Calu3 (cell line): ENCODE measurements around the gene FAXDC2. TPM values are rescaled to one million over a fixed set of nuclear protein-coding genes. Genes with fewer than 3 reads are reported as not detected.
"Not testable (repeated sequence)": the region's sequence is repeated elsewhere in the genome, so short reads cannot be mapped to it uniquely, and the experiment has no call there.

ENCODE experiments used
- BruUV-seq: library from RNA; stranded (reverse); fragments of 400-500 nt; replicated peaks from 2 replicates; lab custom pipeline; 2021; lab: Mats Ljungman, UMichigan
- CTCF ChIA-PET: fragments of 300-600 bp; sonication (Branson Sonifier 250); formaldehyde crosslinking; loops from one replicate; lab custom pipeline; 2022; ENCODE audit warnings: antibody characterized with exemption; lab: Charles Lee
- DNase-seq: peaks from one replicate; pipeline ENCODE4 v3.0.0; 2022
- H3K27ac Mint-ChIP-seq: one replicate; pipeline ENCODE4 v1.8.0; 2022; ENCODE audit warnings: mixed read lengths; ENCODE audit not compliant: unreplicated experiment
- H3K27me3 Mint-ChIP-seq: one replicate; pipeline ENCODE4 v1.8.0; 2022; ENCODE audit warnings: mixed read lengths; ENCODE audit not compliant: unreplicated experiment
- H3K36me3 Mint-ChIP-seq: one replicate; pipeline ENCODE4 v1.8.0; 2022; ENCODE audit warnings: mild to moderate bottlenecking, moderate library complexity, mixed read lengths; ENCODE audit not compliant: insufficient read depth, unreplicated experiment
- H3K4me1 Mint-ChIP-seq: one replicate; pipeline ENCODE4 v1.8.0; 2022; ENCODE audit warnings: mild to moderate bottlenecking, low read depth, mixed read lengths; ENCODE audit not compliant: unreplicated experiment
- H3K4me3 Mint-ChIP-seq: one replicate; pipeline ENCODE4 v1.8.0; 2022; ENCODE audit warnings: mild to moderate bottlenecking, low read depth, moderate library complexity, mixed read lengths; ENCODE audit not compliant: unreplicated experiment
- H3K9me3 Mint-ChIP-seq: one replicate; pipeline ENCODE4 v1.8.0; 2022; ENCODE audit warnings: low read depth, mixed read lengths; ENCODE audit not compliant: unreplicated experiment
- intact Hi-C: fragments of 100-400 bp; cut with micrococcal nuclease; formaldehyde crosslinking; loops from one replicate; pipeline ENCODE4 v1.10.0; 2022; ENCODE audit not compliant: unreplicated experiment
- total RNA-seq: library from RNA; stranded (reverse); gene quantifications from 2 replicates; pipeline ENCODE4 v1.2.3, GENCODE V29; 2022
- TF ChIP-seq, protein P1 (sequence below): fragments of 200-600 bp; IDR thresholded peaks from one replicate; pipeline ENCODE4 v1.8.0; 2022; ENCODE audit warnings: antibody characterized with exemption; ENCODE audit not compliant: unreplicated experiment

FAXDC2 gene
- total RNA-seq, 1 experiment from 2014 or later: not detected

DNA sequence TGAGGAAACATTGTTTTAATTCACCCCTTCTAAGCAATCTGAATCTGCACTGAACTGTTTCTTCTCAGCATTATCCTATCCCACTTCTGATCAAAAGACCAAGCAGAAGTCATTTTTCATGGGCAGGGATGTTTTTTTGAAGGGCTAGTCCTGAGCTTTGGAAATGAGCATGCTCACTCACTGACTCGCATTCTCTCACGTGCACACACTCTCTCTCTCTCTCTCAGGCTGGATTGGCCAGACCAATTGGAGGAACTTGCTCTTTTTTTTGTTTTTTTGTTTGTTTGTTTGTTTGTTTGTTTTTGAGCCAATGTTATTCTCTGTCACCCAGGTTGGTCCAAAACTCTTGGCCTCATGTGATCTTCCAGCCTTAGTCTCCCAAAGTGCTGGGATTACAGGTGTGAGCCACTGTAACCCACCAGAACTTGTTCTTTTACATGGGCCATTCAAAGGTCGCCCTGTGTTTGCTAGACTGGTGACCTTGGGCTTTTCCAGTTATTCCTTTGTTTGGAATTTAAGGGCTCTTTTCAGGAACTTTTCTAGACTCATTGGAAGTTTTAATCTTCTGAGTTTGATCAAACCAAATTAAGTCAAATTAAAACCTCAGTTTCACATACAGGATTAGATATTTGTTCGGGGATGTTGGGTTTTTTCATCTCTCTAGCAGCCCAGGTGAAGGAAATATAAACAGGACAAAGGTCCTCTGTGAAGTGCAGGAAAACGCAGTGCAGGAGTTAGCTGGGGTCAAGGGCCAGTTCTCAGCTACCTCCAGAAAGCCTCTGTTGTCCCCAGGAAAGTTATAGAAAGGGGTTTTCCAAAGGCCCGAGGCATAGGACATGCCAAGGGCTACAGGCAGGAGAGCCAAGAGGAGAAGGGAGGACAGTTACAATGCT lies 13.1 kb downstream of the FAXDC2 start:
- H3K4me1 Mint-ChIP-seq: peaks cover 19% of the 10 kb centered on the region

DNA sequence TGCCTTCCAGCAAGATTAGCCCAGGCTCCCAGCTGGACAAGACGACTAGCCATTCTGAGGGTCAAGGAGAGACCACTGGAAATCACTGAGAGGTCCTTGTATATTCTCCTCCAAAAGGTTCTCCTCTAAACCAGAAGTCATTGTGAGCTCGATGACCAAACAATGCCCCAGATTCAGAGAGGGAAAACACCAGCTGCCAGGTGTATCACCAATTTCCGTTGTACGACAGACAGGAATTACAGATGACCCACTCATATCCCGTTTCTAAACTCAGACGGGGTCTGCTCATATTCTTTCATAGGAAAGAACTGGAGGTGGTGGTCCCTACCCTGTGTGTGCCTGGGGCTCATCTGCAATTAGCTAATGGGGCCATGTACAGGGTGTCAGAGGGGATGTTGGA lies 14.2 kb downstream of the FAXDC2 start:
- no peaks in the 10 kb centered on the region for H3K9me3 Mint-ChIP-seq
- no peak overlapping the region for H3K4me3 Mint-ChIP-seq
- no TSS peak for BruUV-seq
- H3K36me3 Mint-ChIP-seq: peaks cover 20% of the 10 kb centered on the region
- no peaks in the 10 kb centered on the region for H3K27me3 Mint-ChIP-seq
- no peak for DNase-seq
- intact Hi-C loops: no loop called here
- TF ChIP-seq, protein P1, sequence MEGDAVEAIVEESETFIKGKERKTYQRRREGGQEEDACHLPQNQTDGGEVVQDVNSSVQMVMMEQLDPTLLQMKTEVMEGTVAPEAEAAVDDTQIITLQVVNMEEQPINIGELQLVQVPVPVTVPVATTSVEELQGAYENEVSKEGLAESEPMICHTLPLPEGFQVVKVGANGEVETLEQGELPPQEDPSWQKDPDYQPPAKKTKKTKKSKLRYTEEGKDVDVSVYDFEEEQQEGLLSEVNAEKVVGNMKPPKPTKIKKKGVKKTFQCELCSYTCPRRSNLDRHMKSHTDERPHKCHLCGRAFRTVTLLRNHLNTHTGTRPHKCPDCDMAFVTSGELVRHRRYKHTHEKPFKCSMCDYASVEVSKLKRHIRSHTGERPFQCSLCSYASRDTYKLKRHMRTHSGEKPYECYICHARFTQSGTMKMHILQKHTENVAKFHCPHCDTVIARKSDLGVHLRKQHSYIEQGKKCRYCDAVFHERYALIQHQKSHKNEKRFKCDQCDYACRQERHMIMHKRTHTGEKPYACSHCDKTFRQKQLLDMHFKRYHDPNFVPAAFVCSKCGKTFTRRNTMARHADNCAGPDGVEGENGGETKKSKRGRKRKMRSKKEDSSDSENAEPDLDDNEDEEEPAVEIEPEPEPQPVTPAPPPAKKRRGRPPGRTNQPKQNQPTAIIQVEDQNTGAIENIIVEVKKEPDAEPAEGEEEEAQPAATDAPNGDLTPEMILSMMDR: no peak
- peaks cover 19% of the 10 kb centered on the region for H3K4me1 Mint-ChIP-seq
- CTCF ChIA-PET: interaction anchor here (0.5 kb wide), 1 partner anchor 117 kb away, joined by 4 read pairs; no protein-coding TSS in a partner anchor
- no peak overlapping the region for H3K27ac Mint-ChIP-seq

More for the DNA sequence above, 13.1 kb downstream of the FAXDC2 start:
- CTCF ChIA-PET: interaction anchor here (0.7 kb wide), 1 partner anchor 59 kb away, joined by 4 read pairs; no protein-coding TSS in a partner anchor
- no peak for DNase-seq
- H3K4me3 Mint-ChIP-seq: no peak overlapping the region
- no TSS peak for BruUV-seq
- H3K36me3 Mint-ChIP-seq: peaks cover 14% of the 10 kb centered on the region
- intact Hi-C loops: no loop called here
- no peak overlapping the region for H3K27ac Mint-ChIP-seq
- no peaks in the 10 kb centered on the region for H3K27me3 Mint-ChIP-seq
- no peaks in the 10 kb centered on the region for H3K9me3 Mint-ChIP-seq
- TF ChIP-seq, protein P1: no peak

DNA sequence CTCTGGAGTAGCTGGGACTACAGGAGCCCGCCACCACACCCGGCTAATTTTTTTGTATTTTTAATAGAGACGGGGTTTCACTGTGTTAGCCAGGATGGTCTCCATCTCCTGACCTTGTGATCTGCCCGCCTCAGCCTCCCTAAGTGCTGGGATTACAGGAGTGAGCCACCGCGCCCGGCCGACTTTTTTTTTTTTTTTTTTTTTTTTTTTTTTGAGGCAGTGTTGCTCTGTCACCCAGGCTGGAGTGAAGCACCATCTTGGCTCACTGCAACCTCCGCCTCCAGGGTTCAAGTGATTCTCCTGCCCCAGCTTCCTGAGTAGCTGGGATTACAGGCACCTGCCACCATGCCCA lies 14.7 kb downstream of the FAXDC2 start:
- H3K9me3 Mint-ChIP-seq, H3K27me3 Mint-ChIP-seq, CTCF ChIA-PET, DNase-seq, BruUV-seq, H3K4me3 Mint-ChIP-seq, intact Hi-C loops: not testable (repeated sequence)
- H3K4me1 Mint-ChIP-seq: peaks cover 21% of the 10 kb centered on the region
- peak overlapping the region; percentile 47 for H3K27ac Mint-ChIP-seq
- peaks cover 23% of the 10 kb centered on the region for H3K36me3 Mint-ChIP-seq

DNA sequence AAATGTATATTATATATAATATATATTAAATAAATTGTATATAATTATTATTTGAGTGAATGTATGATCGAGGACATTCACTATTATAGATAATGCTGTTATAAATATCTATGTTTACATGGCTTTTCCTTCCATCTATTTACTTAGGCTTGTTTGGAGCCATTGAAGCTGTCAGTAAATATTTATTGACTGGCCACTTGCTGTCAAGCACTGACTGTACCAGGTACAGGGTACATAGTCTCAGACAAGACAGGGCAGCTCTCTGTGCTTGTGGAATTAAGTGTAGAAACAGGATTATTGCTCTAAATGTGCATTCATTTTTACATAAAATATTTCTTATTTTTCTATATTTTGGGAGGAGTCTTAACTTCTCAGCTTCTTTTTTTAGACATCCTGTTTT lies 16.4 kb downstream of the FAXDC2 start:
- no TSS peak for BruUV-seq
- no peak overlapping the region for H3K27ac Mint-ChIP-seq
- H3K36me3 Mint-ChIP-seq: peaks cover 23% of the 10 kb centered on the region
- intact Hi-C loops: no loop called here
- no peaks in the 10 kb centered on the region for H3K27me3 Mint-ChIP-seq
- CTCF ChIA-PET: no interaction called here
- no peak overlapping the region for H3K4me3 Mint-ChIP-seq
- TF ChIP-seq, protein P1: no peak
- H3K4me1 Mint-ChIP-seq: peaks cover 30% of the 10 kb centered on the region
- DNase-seq: no peak
- H3K9me3 Mint-ChIP-seq: no peaks in the 10 kb centered on the region

DNA sequence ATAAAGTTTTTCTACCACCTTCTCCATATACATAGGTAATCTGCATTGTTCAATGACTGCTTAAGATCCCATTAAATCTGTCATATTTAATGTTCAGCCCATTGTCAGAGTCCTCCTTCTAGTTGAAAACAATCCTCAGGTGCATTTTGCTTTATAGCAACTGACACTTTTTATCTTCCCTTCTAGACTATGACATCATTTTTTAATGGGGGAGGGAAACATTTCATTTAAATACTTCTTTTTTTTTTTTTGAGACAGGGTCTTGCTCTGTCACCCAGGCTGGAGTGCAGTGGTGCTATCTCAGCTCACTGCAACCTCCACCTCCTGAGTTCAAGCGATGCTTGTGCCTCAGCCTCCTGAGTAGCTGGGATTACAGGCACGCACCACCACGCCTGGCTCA lies 17.6 kb downstream of the FAXDC2 start:
- H3K27ac Mint-ChIP-seq, H3K4me3 Mint-ChIP-seq, CTCF ChIA-PET, DNase-seq, BruUV-seq, H3K9me3 Mint-ChIP-seq, H3K27me3 Mint-ChIP-seq, intact Hi-C loops: not testable (repeated sequence)
- Mint-ChIP-seq H3K4me1 (peaks cover 39% of the 10 kb centered on the region), H3K36me3 (peaks cover 31% of the 10 kb centered on the region)
